Measurements from ENCODE around the gene WDR46. TPM values are rescaled to one million over a fixed set of nuclear protein-coding genes. Genes with fewer than 3 reads are reported as not detected.

The WDR46 gene
- total and polyA plus RNA-seq, 2 of the 13 experiments (the other 11 are each of a cell fraction or from before 2014, with no cell fraction given): 47.4 to 105 TPM

DNA sequence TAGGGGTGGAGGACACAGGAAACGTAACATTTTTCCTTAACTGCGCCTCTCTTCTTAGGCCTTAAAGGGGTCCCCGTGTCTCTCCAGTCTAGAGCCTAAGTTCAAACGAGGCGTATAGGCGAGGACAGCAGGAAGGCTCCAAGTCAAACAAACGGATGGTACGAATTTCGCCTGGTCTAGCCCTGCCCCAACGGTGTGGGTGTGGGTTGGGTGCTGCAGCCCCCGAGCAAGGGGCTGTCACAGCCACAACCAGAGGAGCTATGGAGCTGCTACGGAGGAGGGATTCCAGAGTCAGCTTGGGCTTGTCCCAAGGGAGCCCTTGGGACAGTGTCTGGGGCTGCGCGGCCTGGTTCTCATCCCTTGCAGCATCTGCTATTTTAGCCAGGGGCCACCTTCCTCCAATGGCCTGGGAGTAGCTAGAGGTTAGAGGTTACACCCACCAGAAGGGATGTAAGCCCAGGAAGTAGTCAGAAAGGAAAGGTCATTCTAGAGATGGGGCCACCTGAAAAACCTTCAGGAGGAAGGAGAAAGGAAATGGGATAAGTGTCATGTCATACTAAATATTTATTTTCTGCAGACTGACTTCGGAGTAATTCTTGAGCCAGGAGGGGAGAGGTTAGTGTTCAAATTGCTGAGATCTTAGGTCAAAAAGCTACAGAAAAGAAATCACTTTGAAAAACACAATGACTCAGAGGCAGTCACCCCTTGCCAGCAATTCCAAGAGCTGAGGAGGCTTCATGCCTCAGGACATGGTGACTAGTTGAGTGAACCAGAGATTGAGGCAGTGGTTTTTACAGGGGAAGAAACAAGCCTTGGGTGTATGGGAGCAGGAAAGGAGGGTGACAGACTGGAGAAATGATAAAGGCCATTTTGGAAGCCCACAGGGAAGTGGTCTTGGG is 39.1 kb downstream of the WDR46 start (continued):
- TF ChIP-seq POLR2AphosphoS2 (IDR thresholded peaks at IDR 0.05; ENCODE audit: low read depth, low read length) (no peak), ZNF720 (CRISPR knock-in tag; IDR thresholded peaks at IDR 0.05) (no peak), ZNF737 (CRISPR knock-in tag; IDR thresholded peaks at IDR 0.05; ENCODE audit: borderline replicate concordance) (0 out of 2 replicates have a peak, but pooled peaks have one; percentile 68), HHEX (CRISPR knock-in tag; IDR thresholded peaks at IDR 0.05) (no peak), KLF9 (CRISPR knock-in tag; IDR thresholded peaks at IDR 0.05; ENCODE audit: low read depth) (no peak), ZSCAN25 (CRISPR knock-in tag; IDR thresholded peaks at IDR 0.05) (peak; percentile 35; the same call in 1 of the 2 replicates), ZNF282 (IDR thresholded peaks at IDR 0.05; ENCODE audit: partially characterized antibody) (no peak), E2F1 (CRISPR knock-in tag; IDR thresholded peaks at IDR 0.05) (0 out of 2 replicates have a peak, but pooled peaks have one; percentile 0), NPAS2 (CRISPR knock-in tag; IDR thresholded peaks at IDR 0.05; ENCODE audit: borderline replicate concordance) (no peak), CEBPG (CRISPR knock-in tag; IDR thresholded peaks at IDR 0.05) (0 out of 2 replicates have a peak, but pooled peaks have one; percentile 2), NRL (CRISPR knock-in tag; IDR thresholded peaks at IDR 0.05; ENCODE audit: borderline replicate concordance) (0 out of 2 replicates have a peak, but pooled peaks have one; percentile 15), ZFP36 (IDR thresholded peaks at IDR 0.05; ENCODE audit: borderline replicate concordance, low read depth, low read length, partially characterized antibody) (no peak), GABPB1 (CRISPR knock-in tag; IDR thresholded peaks at IDR 0.05) (no peak), KAT8 (CRISPR knock-in tag; IDR thresholded peaks at IDR 0.05) (peak; percentile 17; the same call in 1 of the 2 replicates), ZNF441 (CRISPR knock-in tag; IDR thresholded peaks at IDR 0.05; ENCODE audit: borderline replicate concordance) (no peak), NFE2L2 (IDR thresholded peaks at IDR 0.05; ENCODE audit: low read length) (no peak), ZBED4 (CRISPR knock-in tag; IDR thresholded peaks at IDR 0.05; ENCODE audit: borderline replicate concordance) (no peak), FOXA3 (CRISPR knock-in tag; IDR thresholded peaks at IDR 0.05) (peak; percentile 1; the same call in 1 of the 2 replicates), SCMH1 (CRISPR knock-in tag; IDR thresholded peaks at IDR 0.05; ENCODE audit: borderline replicate concordance) (no peak), ZNF335 (CRISPR knock-in tag; IDR thresholded peaks at IDR 0.05) (no peak)
- TF ChIP-seq, protein P1, sequence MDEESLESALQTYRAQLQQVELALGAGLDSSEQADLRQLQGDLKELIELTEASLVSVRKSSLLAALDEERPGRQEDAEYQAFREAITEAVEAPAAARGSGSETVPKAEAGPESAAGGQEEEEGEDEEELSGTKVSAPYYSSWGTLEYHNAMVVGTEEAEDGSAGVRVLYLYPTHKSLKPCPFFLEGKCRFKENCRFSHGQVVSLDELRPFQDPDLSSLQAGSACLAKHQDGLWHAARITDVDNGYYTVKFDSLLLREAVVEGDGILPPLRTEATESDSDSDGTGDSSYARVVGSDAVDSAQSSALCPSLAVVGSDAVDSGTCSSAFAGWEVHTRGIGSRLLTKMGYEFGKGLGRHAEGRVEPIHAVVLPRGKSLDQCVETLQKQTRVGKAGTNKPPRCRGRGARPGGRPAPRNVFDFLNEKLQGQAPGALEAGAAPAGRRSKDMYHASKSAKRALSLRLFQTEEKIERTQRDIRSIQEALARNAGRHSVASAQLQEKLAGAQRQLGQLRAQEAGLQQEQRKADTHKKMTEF (CRISPR knock-in tag; IDR thresholded peaks at IDR 0.05): no peak
- TF ChIP-seq, protein P2, sequence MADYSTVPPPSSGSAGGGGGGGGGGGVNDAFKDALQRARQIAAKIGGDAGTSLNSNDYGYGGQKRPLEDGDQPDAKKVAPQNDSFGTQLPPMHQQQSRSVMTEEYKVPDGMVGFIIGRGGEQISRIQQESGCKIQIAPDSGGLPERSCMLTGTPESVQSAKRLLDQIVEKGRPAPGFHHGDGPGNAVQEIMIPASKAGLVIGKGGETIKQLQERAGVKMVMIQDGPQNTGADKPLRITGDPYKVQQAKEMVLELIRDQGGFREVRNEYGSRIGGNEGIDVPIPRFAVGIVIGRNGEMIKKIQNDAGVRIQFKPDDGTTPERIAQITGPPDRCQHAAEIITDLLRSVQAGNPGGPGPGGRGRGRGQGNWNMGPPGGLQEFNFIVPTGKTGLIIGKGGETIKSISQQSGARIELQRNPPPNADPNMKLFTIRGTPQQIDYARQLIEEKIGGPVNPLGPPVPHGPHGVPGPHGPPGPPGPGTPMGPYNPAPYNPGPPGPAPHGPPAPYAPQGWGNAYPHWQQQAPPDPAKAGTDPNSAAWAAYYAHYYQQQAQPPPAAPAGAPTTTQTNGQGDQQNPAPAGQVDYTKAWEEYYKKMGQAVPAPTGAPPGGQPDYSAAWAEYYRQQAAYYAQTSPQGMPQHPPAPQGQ (CRISPR knock-in tag; IDR thresholded peaks at IDR 0.05; ENCODE audit: borderline replicate concordance): 0 out of 2 replicates have a peak, but pooled peaks have one; percentile 32
